ENCODE data around the gene IRGC. TPM values are rescaled to one million over a fixed set of nuclear protein-coding genes. Genes with fewer than 3 reads are reported as not detected.

The IRGC gene
- total RNA-seq, 1 experiment from 2014 or later: not detected

DNA sequence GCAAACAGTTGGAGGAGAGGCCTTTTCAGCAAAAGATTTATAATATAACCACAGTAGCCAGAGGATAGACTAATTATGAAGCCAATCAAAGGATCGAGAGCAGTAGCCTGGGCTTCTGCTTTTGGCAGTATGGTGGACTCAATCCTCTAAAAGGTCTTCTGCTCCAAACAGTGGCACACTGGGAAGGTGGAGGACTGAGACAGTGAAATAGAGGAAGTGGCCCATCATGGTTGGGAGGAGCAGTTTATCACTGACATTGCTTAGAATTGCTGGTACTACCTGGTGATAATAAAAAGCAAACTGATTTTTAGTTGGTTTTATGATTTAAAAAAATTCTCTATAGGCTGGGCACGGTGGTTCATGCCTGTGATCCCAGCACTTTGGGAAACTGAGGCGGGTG is 25.0 kb upstream of the IRGC start:
- Histone ChIP-seq H3K23me2 (ENCODE audit: insufficient read length, low read depth, low read length, poor library complexity, severe bottlenecking) (no peaks in the 10 kb centered on the region), H4K91ac (ENCODE audit: insufficient read length, low read depth, low read length) (no peak overlapping the region), H3K9ac (ENCODE audit: extremely low read depth, insufficient read length, low read length) (no peak overlapping the region), H3K14ac (ENCODE audit: insufficient read depth, low read length) (no peak overlapping the region), H2BK20ac (ENCODE audit: low read depth, low read length, poor library complexity, severe bottlenecking) (no peak overlapping the region), H2AK5ac (ENCODE audit: insufficient read length, low read length) (no peak overlapping the region), H3K4ac (ENCODE audit: low read depth, low read length) (no peak overlapping the region), H2BK5ac (ENCODE audit: insufficient read length, low read length) (no peak overlapping the region), H4K20me1 (ENCODE audit: control insufficient read depth, insufficient read depth, insufficient read length) (no peaks in the 10 kb centered on the region), H3K9me3 (ENCODE audit: control insufficient read depth, low read depth, low read length) (no peaks in the 10 kb centered on the region), H3K56ac (ENCODE audit: insufficient read length, low read depth, low read length) (no peak overlapping the region), H3K4me1 (ENCODE audit: insufficient read depth, low read length) (no peaks in the 10 kb centered on the region; the same call in 1 of the 2 replicates), H4K5ac (ENCODE audit: insufficient read length, low read depth, low read length) (no peak overlapping the region), H4K8ac (replicated peaks; ENCODE audit: insufficient read length, low read depth, low read length) (no peak overlapping the region), H3K18ac (ENCODE audit: insufficient read length, low read depth, low read length) (no peak overlapping the region), H3K4me2 (ENCODE audit: insufficient read depth, insufficient read length, low read length) (no peak overlapping the region), H2BK15ac (ENCODE audit: low read depth, low read length) (no peak overlapping the region), H3T11ph (ENCODE audit: low read length) (no peak overlapping the region), H3K23ac (ENCODE audit: insufficient read length, low read depth, low read length) (no peak overlapping the region), H2AFZ (ENCODE audit: low read length) (no peak overlapping the region), H3K27me3 (ENCODE audit: insufficient read depth, low read length) (no peaks in the 10 kb centered on the region), H2BK120ac (ENCODE audit: low read depth, low read length, poor library complexity, severe bottlenecking) (no peak overlapping the region), H3K27ac (ENCODE audit: insufficient read length, low read depth, low read length) (no peak overlapping the region), H3K79me2 (ENCODE audit: insufficient read depth, low read length) (no peaks in the 10 kb centered on the region), H2BK12ac (ENCODE audit: insufficient read length, low read depth, low read length) (no peak overlapping the region), H3K79me1 (ENCODE audit: insufficient read depth, low read depth, low read length, poor library complexity, severe bottlenecking) (no peaks in the 10 kb centered on the region)
- Mint-ChIP-seq H3K9me3 (peaks cover 6 to 24% of the 10 kb centered on the region in 2 experiments; a peak in 4 of 5 replicates), H3K27me3 (ENCODE audit: low read depth) (peaks cover 22% of the 10 kb centered on the region), H3K4me1 (peaks cover 13 to 20% of the 10 kb centered on the region in 2 experiments), H3K4me3 (no peak overlapping the region), H3K27ac (no peak overlapping the region), H3K36me3 (ENCODE audit: insufficient read depth in 1 of 3, low read depth in 3 of 3) (peaks cover 0 to 2% (median 0%) of the 10 kb centered on the region in 3 experiments; a peak in 1 of 7 replicates)
- no peak for DNase-seq
- TF ChIP-seq, protein P1, sequence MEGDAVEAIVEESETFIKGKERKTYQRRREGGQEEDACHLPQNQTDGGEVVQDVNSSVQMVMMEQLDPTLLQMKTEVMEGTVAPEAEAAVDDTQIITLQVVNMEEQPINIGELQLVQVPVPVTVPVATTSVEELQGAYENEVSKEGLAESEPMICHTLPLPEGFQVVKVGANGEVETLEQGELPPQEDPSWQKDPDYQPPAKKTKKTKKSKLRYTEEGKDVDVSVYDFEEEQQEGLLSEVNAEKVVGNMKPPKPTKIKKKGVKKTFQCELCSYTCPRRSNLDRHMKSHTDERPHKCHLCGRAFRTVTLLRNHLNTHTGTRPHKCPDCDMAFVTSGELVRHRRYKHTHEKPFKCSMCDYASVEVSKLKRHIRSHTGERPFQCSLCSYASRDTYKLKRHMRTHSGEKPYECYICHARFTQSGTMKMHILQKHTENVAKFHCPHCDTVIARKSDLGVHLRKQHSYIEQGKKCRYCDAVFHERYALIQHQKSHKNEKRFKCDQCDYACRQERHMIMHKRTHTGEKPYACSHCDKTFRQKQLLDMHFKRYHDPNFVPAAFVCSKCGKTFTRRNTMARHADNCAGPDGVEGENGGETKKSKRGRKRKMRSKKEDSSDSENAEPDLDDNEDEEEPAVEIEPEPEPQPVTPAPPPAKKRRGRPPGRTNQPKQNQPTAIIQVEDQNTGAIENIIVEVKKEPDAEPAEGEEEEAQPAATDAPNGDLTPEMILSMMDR (conservative IDR thresholded peaks at IDR 0.05): no peak
- no CpG with 5 or more reads among the region's 3 CpGs for WGBS (ENCODE audit: extremely low coverage, insufficient read length, low lambda C conversion rate)

Data from H9 (cell line).